Uterus (tissue), 2 donors: ENCODE results near the gene TFF1.

Source experiments
- POLR2A ChIP-seq, 2 donors: fragments of 450-650 bp; IDR thresholded peaks; one replicate each; pipeline ENCODE4 v1.6.1; 2016; ENCODE audit warnings: antibody characterized with exemption in 2 of 2, mild to moderate bottlenecking in 1 of 2, moderate library complexity in 1 of 2
- TF ChIP-seq, protein P1 (sequence below), 4 experiments: fragments of 200-600 bp in 2 of 4; fragments of 450-650 bp in 2 of 4; sonication (generic) in 2 of 4; IDR thresholded peaks; one replicate each; pipeline ENCODE4 v1.5.1; 2016 to 2019; ENCODE audit warnings: antibody characterized with exemption in 4 of 4, mild to moderate bottlenecking in 2 of 4, moderate library complexity in 1 of 4

DNA sequence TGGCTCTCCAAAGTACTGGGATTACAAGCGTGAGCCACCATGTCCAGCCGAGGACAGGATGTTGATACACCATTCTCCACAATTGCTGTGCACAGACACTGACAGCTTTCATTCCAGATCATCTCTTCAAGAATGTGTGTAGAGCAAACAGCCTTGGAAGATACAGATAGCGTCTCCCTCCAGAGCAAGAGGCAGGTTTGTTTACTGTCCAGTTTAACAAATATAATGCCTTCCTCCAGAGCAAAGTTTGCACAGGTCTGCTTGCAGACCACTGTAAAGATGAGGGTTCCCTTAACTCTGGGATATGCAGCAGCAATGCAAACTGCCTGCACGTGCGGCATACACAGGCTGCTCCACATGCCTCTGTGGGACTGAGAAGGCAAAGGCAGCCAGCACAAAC is 25.0 kb upstream of the TFF1 start:
- TF ChIP-seq POLR2A (IDR thresholded peaks at IDR 0.05): no peak
- TF ChIP-seq, protein P1, sequence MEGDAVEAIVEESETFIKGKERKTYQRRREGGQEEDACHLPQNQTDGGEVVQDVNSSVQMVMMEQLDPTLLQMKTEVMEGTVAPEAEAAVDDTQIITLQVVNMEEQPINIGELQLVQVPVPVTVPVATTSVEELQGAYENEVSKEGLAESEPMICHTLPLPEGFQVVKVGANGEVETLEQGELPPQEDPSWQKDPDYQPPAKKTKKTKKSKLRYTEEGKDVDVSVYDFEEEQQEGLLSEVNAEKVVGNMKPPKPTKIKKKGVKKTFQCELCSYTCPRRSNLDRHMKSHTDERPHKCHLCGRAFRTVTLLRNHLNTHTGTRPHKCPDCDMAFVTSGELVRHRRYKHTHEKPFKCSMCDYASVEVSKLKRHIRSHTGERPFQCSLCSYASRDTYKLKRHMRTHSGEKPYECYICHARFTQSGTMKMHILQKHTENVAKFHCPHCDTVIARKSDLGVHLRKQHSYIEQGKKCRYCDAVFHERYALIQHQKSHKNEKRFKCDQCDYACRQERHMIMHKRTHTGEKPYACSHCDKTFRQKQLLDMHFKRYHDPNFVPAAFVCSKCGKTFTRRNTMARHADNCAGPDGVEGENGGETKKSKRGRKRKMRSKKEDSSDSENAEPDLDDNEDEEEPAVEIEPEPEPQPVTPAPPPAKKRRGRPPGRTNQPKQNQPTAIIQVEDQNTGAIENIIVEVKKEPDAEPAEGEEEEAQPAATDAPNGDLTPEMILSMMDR (IDR thresholded peaks at IDR 0.05): no peak
